ENCODE results near the gene LMNA.
A peak's percentile ranks its signal among the peaks of the same experiment; 100 is the strongest.

The LMNA gene

DNA sequence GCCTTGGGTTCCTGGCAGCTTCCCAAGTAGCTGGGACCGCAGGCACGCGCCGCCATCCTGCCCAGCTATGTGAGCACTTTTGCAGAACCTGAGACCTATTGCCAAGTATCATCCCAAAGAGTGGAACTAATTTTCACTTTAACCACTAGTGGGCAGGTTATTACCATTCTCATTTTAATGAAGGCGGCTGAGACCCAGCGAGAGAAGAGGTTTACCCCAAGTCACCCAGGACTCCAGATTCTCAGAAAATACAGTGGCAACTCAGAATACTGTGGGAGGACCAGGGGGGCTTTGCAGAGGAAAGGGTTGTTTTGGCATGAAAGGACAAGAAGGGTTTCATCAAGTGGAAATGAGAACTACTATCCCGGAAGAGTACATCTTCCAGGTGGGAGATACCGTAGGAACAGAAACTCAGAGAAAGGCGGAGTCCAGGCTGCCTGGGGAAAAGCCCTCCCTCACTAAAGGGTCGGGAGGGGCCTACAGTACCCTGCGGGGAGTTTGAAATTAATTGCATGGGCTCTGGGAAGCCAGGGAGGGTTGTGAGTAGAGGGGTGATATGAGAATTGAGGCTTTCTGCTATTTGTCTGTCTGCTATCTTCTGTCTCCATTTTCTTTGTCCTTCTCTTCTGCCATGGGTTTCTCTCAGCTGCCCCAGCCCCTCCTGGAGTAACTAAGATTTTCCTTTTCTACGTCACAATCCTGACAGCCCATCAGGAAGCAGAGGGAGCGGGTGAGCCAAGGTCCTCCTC, 31.7 kb downstream of the LMNA start:
- Histone ChIP-seq H3K4me1 (ENCODE audit: control insufficient read depth in 1 of 2, insufficient read depth in 2 of 2, low read length in 2 of 2) (peaks cover 0 to 6% of the 10 kb centered on the region in 2 experiments), H3K23ac (ENCODE audit: low read length) (no peak overlapping the region), H3K27me3 (ENCODE audit: insufficient read depth, low read length) (no peaks in the 10 kb centered on the region), H3K4me2 (ENCODE audit: low read length) (peak overlapping the region; percentile 46), H3K4me3 (ENCODE audit: low read depth, low read length) (no peak overlapping the region), H3K36me3 (ENCODE audit: control insufficient read depth in 1 of 2, insufficient read depth in 2 of 2, low read length in 2 of 2) (peaks cover 2 to 5% of the 10 kb centered on the region in 2 experiments), H2BK5ac (ENCODE audit: low read depth, low read length, poor library complexity) (no peak overlapping the region), H4K91ac (ENCODE audit: low read depth, low read length) (no peak overlapping the region), H3K14ac (ENCODE audit: low read length) (peak overlapping the region; percentile 63), H3K4ac (ENCODE audit: low read depth, low read length) (no peak overlapping the region), H3K18ac (ENCODE audit: low read length) (peak overlapping the region; percentile 27), H2BK120ac (ENCODE audit: insufficient read depth, low read length, poor library complexity) (no peak overlapping the region), H2BK12ac (ENCODE audit: low read length) (peak overlapping the region; percentile 41), H2AK5ac (ENCODE audit: low read length) (peak overlapping the region; percentile 62), H3K9me3 (ENCODE audit: insufficient read depth, low read depth, low read length) (no peaks in the 10 kb centered on the region), H3K9ac (ENCODE audit: low read length) (no peak overlapping the region), H2AFZ (ENCODE audit: insufficient read depth, low read length, poor library complexity) (peak overlapping the region; percentile 23), H3K27ac (ENCODE audit: low read depth, low read length) (no peak overlapping the region), H4K8ac (ENCODE audit: low read depth, low read length) (peak overlapping the region; percentile 68), H3K79me2 (ENCODE audit: control insufficient read depth, insufficient read depth, low read length, poor library complexity) (no peaks in the 10 kb centered on the region), H4K12ac (ENCODE audit: low read depth, low read length) (peak overlapping the region; percentile 35), H3K79me1 (ENCODE audit: low read length) (peaks cover 1% of the 10 kb centered on the region)
- no CpG with 5 or more reads among the region's 13 CpGs for WGBS (ENCODE audit: extremely low coverage, insufficient coverage, insufficient read length)
- DNase-seq, result peak; percentile 74 to 80

DNA sequence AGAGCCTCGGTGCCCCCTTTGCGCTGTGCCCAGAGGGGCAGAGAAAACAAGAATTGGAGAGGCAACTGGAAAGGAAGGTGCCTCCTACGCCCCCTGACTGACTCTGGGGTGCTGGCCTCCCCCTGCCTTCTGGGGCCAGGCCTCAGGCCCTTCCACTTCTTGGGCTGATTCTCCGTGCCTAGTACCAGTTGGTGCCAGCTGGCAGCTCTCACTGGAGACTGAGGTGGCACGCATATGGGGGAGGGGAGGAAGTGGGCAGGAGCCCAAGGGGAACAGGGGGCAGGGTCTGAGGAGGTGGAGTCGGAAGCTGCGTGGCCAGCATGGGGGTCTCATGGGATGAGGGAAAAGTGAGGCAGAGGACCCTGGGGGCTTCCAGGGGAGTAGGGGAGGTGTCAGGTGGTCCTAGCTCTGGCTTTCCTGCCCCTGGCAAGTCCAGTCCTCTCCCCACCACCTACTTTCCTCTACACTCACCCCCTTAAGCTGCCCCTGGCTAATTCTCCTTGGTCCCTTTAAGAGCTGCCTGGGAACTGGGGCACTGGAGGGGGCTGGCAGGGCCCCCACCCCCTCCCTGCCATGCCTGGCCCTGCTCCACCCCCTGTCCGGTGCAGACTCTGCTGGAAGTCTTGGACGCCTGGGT, 32.4 kb downstream of the LMNA start:
- peak overlapping the region; percentile 23 for H2AFZ ChIP-seq (ENCODE audit: insufficient read depth, low read length, poor library complexity)
- peak overlapping the region; percentile 62 for H2AK5ac ChIP-seq (ENCODE audit: low read length)
- H3K9me3 ChIP-seq (ENCODE audit: insufficient read depth, low read depth, low read length), result no peaks in the 10 kb centered on the region
- no peak overlapping the region for H2BK120ac ChIP-seq (ENCODE audit: insufficient read depth, low read length, poor library complexity)
- no peak overlapping the region for H2BK5ac ChIP-seq (ENCODE audit: low read depth, low read length, poor library complexity)
- H2BK12ac ChIP-seq (ENCODE audit: low read length), result peak overlapping the region; percentile 41
- peak overlapping the region; percentile 68 for H4K8ac ChIP-seq (ENCODE audit: low read depth, low read length)
- no peak overlapping the region for H3K4me3 ChIP-seq (ENCODE audit: low read depth, low read length)
- no peak overlapping the region for H3K4me2 ChIP-seq (ENCODE audit: low read length)
- H3K4me1 ChIP-seq (ENCODE audit: control insufficient read depth in 1 of 2, insufficient read depth in 2 of 2, low read length in 2 of 2), result peaks cover 0 to 6% of the 10 kb centered on the region in 2 experiments
- no peaks in the 10 kb centered on the region for H3K36me3 ChIP-seq (ENCODE audit: control insufficient read depth in 1 of 2, insufficient read depth in 2 of 2, low read length in 2 of 2)
- peak overlapping the region; percentile 35 for H4K12ac ChIP-seq (ENCODE audit: low read depth, low read length)
- DNase-seq, result no peak
- no peaks in the 10 kb centered on the region for H3K79me2 ChIP-seq (ENCODE audit: control insufficient read depth, insufficient read depth, low read length, poor library complexity)
- H3K27me3 ChIP-seq (ENCODE audit: insufficient read depth, low read length), result no peaks in the 10 kb centered on the region
- whole genome bisulfite sequencing (ENCODE audit: extremely low coverage, insufficient coverage, insufficient read length), result no CpG with 5 or more reads among the region's 9 CpGs
- peaks cover 1% of the 10 kb centered on the region for H3K79me1 ChIP-seq (ENCODE audit: low read length)
- no peak overlapping the region for H3K9ac ChIP-seq (ENCODE audit: low read length)
- H3K14ac ChIP-seq (ENCODE audit: low read length), result peak overlapping the region; percentile 63
- H4K91ac ChIP-seq (ENCODE audit: low read depth, low read length), result peak overlapping the region; percentile 4
- no peak overlapping the region for H3K27ac ChIP-seq (ENCODE audit: low read depth, low read length)
- H3K4ac ChIP-seq (ENCODE audit: low read depth, low read length), result no peak overlapping the region
- H3K18ac ChIP-seq (ENCODE audit: low read length), result peak overlapping the region; percentile 27
- H3K23ac ChIP-seq (ENCODE audit: low read length), result no peak overlapping the region

DNA sequence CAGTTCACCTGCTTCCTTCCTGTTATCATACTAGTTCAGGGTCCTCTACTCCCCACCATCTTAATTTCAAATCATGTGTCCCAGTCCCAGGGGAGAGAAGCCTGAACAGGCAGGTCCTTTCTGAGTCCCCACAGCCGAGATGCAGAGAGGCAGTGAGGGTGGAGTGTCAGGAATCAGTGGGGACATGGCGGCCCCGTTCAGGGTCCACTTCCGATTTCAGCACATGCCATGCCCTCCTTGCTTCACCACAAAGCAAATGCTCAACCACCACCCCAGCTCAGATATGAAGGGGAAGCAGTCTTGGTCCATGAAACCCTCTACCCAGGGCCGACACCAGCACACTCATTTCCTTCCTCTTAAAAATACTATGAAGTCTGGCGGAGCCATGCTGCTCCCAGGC, 33.7 kb downstream of the LMNA start:
- Histone ChIP-seq H2AFZ (ENCODE audit: insufficient read depth, low read length, poor library complexity) (no peak overlapping the region), H4K12ac (ENCODE audit: low read depth, low read length) (no peak overlapping the region), H4K8ac (ENCODE audit: low read depth, low read length) (no peak overlapping the region), H3K27ac (ENCODE audit: low read depth, low read length) (no peak overlapping the region), H3K4me2 (ENCODE audit: low read length) (no peak overlapping the region), H2BK120ac (ENCODE audit: insufficient read depth, low read length, poor library complexity) (no peak overlapping the region), H3K9ac (ENCODE audit: low read length) (no peak overlapping the region), H3K9me3 (ENCODE audit: insufficient read depth, low read depth, low read length) (no peaks in the 10 kb centered on the region), H3K27me3 (ENCODE audit: insufficient read depth, low read length) (no peaks in the 10 kb centered on the region), H3K4me3 (ENCODE audit: low read depth, low read length) (no peak overlapping the region), H3K14ac (ENCODE audit: low read length) (no peak overlapping the region), H2BK12ac (ENCODE audit: low read length) (no peak overlapping the region), H3K4ac (ENCODE audit: low read depth, low read length) (no peak overlapping the region), H4K91ac (ENCODE audit: low read depth, low read length) (no peak overlapping the region), H3K79me2 (ENCODE audit: control insufficient read depth, insufficient read depth, low read length, poor library complexity) (no peaks in the 10 kb centered on the region), H3K36me3 (ENCODE audit: control insufficient read depth in 1 of 2, insufficient read depth in 2 of 2, low read length in 2 of 2) (no peaks in the 10 kb centered on the region), H3K4me1 (ENCODE audit: control insufficient read depth in 1 of 2, insufficient read depth in 2 of 2, low read length in 2 of 2) (peaks cover 1 to 12% of the 10 kb centered on the region in 2 experiments), H2AK5ac (ENCODE audit: low read length) (no peak overlapping the region), H3K79me1 (ENCODE audit: low read length) (peaks cover 2% of the 10 kb centered on the region), H2BK5ac (ENCODE audit: low read depth, low read length, poor library complexity) (no peak overlapping the region), H3K23ac (ENCODE audit: low read length) (no peak overlapping the region), H3K18ac (ENCODE audit: low read length) (no peak overlapping the region)
- WGBS (ENCODE audit: extremely low coverage, insufficient coverage, insufficient read length), result no CpG with 5 or more reads among the region's 6 CpGs
- DNase-seq, result no peak

DNA sequence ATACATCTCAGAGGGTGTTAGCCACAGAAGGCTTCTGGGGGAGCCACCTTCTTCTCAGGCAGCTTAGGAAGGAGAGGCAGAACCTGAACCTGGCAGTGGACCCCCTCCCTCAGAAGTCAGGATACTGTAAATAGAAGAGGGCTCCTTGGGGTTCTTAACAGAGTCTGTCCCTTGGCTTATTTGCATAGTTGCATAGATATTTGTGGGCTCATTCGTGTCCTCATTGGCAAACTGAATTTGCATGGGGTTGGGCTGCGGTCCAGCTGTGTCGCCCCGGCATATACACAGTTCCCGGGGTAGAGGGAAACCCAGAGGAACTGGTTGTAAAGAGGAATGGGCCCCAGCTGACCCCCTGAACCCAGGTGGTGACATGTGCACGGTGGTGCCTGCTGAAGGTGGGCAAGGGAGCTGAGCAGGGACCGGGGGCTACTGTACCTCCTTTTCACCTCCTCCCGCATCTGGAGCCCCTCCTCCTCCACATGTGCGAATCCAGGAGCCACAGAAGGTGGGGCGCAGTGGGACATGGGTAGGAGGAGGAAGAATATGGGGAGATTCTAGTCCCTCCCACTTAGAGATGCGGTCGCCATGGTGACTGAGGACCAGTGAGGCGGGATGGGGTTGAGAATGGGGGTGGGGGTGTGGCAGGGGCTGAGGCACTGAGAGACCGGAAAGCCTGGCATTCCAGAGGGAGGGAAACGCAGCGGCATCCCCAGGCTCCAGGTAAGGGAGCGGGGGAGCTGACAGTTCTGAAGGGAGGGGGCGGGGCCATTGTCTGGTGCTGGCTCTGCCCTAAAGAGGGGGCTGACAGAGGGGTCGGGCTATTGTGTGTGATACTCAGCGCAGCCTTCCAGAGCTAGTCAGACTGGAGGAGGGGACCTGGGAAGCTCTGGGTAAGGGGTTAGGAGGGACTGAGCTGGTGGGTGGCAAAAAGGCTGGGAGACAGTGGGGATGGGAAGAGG, 35.1 kb downstream of the LMNA start:
- no peak overlapping the region for H2AFZ ChIP-seq (ENCODE audit: insufficient read depth, low read length, poor library complexity)
- no peak overlapping the region for H3K23ac ChIP-seq (ENCODE audit: low read length)
- no peak overlapping the region for H3K9ac ChIP-seq (ENCODE audit: low read length)
- no peaks in the 10 kb centered on the region for H3K9me3 ChIP-seq (ENCODE audit: insufficient read depth, low read depth, low read length)
- H4K8ac ChIP-seq (ENCODE audit: low read depth, low read length), result no peak overlapping the region
- no peak overlapping the region for H2BK120ac ChIP-seq (ENCODE audit: insufficient read depth, low read length, poor library complexity)
- H3K27me3 ChIP-seq (ENCODE audit: insufficient read depth, low read length), result no peaks in the 10 kb centered on the region
- H3K27ac ChIP-seq (ENCODE audit: low read depth, low read length), result no peak overlapping the region
- no peak overlapping the region for H3K18ac ChIP-seq (ENCODE audit: low read length)
- no peak overlapping the region for H3K4ac ChIP-seq (ENCODE audit: low read depth, low read length)
- no peak overlapping the region for H3K4me3 ChIP-seq (ENCODE audit: low read depth, low read length)
- H4K91ac ChIP-seq (ENCODE audit: low read depth, low read length), result no peak overlapping the region
- H4K12ac ChIP-seq (ENCODE audit: low read depth, low read length), result no peak overlapping the region
- no peak overlapping the region for H2BK12ac ChIP-seq (ENCODE audit: low read length)
- no CpG with 5 or more reads among the region's 20 CpGs for WGBS (ENCODE audit: extremely low coverage, insufficient coverage, insufficient read length)
- H3K36me3 ChIP-seq (ENCODE audit: control insufficient read depth in 1 of 2, insufficient read depth in 2 of 2, low read length in 2 of 2), result no peaks in the 10 kb centered on the region
- H2BK5ac ChIP-seq (ENCODE audit: low read depth, low read length, poor library complexity), result no peak overlapping the region
- peaks cover 5% of the 10 kb centered on the region for H3K79me1 ChIP-seq (ENCODE audit: low read length)
- no peak overlapping the region for H2AK5ac ChIP-seq (ENCODE audit: low read length)
- peaks cover 7 to 17% of the 10 kb centered on the region in 2 experiments for H3K4me1 ChIP-seq (ENCODE audit: control insufficient read depth in 1 of 2, insufficient read depth in 2 of 2, low read length in 2 of 2)
- no peaks in the 10 kb centered on the region for H3K79me2 ChIP-seq (ENCODE audit: control insufficient read depth, insufficient read depth, low read length, poor library complexity)
- DNase-seq, result no peak
- H3K4me2 ChIP-seq (ENCODE audit: low read length), result no peak overlapping the region
- no peak overlapping the region for H3K14ac ChIP-seq (ENCODE audit: low read length)
